Calu3 (cell line): ENCODE results near the gene PLB1. TPM values are rescaled to one million over a fixed set of nuclear protein-coding genes. Genes with fewer than 3 reads are reported as not detected.

ENCODE experiments used
- BruUV-seq: library from RNA; stranded (reverse); fragments of 400-500 nt; replicated peaks from 2 replicates; lab custom pipeline; 2021; lab: Mats Ljungman, UMichigan
- CTCF ChIA-PET: fragments of 300-600 bp; sonication (Branson Sonifier 250); formaldehyde crosslinking; loops from one replicate; lab custom pipeline; 2022; ENCODE audit warnings: antibody characterized with exemption; lab: Charles Lee
- DNase-seq: peaks from one replicate; pipeline ENCODE4 v3.0.0; 2022
- H3K27ac Mint-ChIP-seq: one replicate; pipeline ENCODE4 v1.8.0; 2022; ENCODE audit warnings: mixed read lengths; ENCODE audit not compliant: unreplicated experiment
- H3K27me3 Mint-ChIP-seq: one replicate; pipeline ENCODE4 v1.8.0; 2022; ENCODE audit warnings: mixed read lengths; ENCODE audit not compliant: unreplicated experiment
- H3K36me3 Mint-ChIP-seq: one replicate; pipeline ENCODE4 v1.8.0; 2022; ENCODE audit warnings: mild to moderate bottlenecking, moderate library complexity, mixed read lengths; ENCODE audit not compliant: insufficient read depth, unreplicated experiment
- H3K4me1 Mint-ChIP-seq: one replicate; pipeline ENCODE4 v1.8.0; 2022; ENCODE audit warnings: mild to moderate bottlenecking, low read depth, mixed read lengths; ENCODE audit not compliant: unreplicated experiment
- H3K4me3 Mint-ChIP-seq: one replicate; pipeline ENCODE4 v1.8.0; 2022; ENCODE audit warnings: mild to moderate bottlenecking, low read depth, moderate library complexity, mixed read lengths; ENCODE audit not compliant: unreplicated experiment
- H3K9me3 Mint-ChIP-seq: one replicate; pipeline ENCODE4 v1.8.0; 2022; ENCODE audit warnings: low read depth, mixed read lengths; ENCODE audit not compliant: unreplicated experiment
- CTCF ChIP-seq: fragments of 200-600 bp; IDR thresholded peaks from one replicate; pipeline ENCODE4 v1.8.0; 2022; ENCODE audit warnings: antibody characterized with exemption; ENCODE audit not compliant: unreplicated experiment
- intact Hi-C: fragments of 100-400 bp; cut with micrococcal nuclease; formaldehyde crosslinking; loops from one replicate; pipeline ENCODE4 v1.10.0; 2022; ENCODE audit not compliant: unreplicated experiment
- total RNA-seq: library from RNA; stranded (reverse); gene quantifications from 2 replicates; pipeline ENCODE4 v1.2.3, GENCODE V29; 2022

PLB1 gene
- total RNA-seq, 1 experiment from 2014 or later = 1.6 TPM

DNA sequence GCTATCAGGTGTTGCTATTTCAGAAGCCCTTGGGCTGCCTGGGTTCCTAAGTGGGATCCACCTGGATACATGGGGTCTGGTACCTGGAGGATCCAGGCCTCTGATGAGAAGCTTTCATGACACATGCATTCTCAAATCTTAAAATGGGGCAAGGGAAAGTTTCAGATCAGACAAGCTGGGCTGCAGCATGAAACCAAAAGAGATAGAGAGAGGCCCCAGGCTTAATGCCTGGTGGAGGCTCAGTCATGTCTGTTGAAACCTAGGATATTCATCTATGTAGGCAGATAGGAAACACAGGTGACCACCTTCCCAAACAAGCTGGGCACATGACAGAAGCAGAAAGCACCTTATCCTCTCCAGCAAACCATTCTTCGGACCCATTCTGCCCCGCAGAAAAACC, 18.8 kb upstream of the PLB1 start:
- CTCF ChIA-PET = no interaction called here
- BruUV-seq = no TSS peak
- H3K27ac Mint-ChIP-seq = no peak overlapping the region

DNA sequence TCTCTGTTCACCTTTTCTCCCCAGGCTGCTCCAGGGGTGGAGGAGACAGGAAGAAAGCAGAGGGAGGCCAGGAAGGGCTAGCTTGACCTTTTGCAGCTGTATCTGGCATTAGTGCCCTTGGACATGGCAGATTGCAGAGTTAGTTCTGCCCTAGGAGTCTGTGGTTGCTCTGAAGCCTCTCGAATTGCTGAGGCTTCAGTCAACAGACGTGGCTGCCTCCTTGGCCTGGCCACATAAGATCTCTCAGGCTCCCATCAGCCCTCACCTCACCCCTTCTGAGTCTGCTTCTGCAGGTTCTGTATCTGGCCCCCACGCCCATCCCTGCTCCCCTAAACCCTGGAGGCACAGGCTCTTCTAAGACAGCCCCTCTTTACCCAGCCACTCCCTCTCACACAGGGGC, 18.2 kb upstream of the PLB1 start:
- CTCF ChIA-PET = no interaction called here
- Mint-ChIP-seq H3K36me3 (no peaks in the 10 kb centered on the region), H3K4me3 (no peak overlapping the region), H3K9me3 (peaks cover 3% of the 10 kb centered on the region), H3K27me3 (no peaks in the 10 kb centered on the region), H3K27ac (no peak overlapping the region), H3K4me1 (no peaks in the 10 kb centered on the region)
- intact Hi-C loops = no loop called here
- no peak for DNase-seq
- TF ChIP-seq CTCF = no peak
- BruUV-seq = no TSS peak

More for the DNA sequence above, 18.8 kb upstream of the PLB1 start:
- H3K9me3 Mint-ChIP-seq = peaks cover 3% of the 10 kb centered on the region
- TF ChIP-seq CTCF = no peak
- H3K4me3 Mint-ChIP-seq = no peak overlapping the region
- no peak for DNase-seq
- intact Hi-C loops = no loop called here
- H3K4me1 Mint-ChIP-seq = no peaks in the 10 kb centered on the region
- no peaks in the 10 kb centered on the region for H3K27me3 Mint-ChIP-seq
- H3K36me3 Mint-ChIP-seq = no peaks in the 10 kb centered on the region

DNA sequence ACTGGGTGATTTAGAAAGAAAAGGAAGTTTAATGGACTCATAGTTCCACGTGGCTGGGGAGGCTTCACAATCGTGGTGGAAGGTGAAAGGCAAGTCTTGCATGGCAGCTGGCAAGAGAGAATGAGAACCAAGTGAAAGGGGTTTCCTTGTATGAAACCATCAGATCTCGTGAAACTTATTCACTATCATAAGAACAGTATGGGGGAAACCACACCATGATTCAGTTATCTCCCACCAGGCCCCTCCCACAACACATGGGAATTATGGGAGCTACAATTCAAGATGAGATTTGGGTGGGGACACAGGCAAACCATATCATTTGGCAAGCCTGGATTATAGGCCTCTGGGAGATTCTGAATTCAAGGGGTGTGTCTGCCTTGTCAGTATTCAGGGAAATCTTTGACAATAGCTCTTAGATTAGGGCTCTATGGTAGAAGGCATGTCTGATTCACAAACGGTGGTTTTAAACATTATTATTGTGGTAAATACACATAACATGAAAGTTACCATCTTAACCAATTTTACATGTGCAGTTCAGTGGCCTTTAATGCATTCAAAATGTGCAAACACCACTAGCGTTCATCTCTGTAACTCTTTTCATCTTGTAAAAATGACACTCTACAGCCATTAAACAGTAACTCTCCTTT, 15.3 kb upstream of the PLB1 start:
- Mint-ChIP-seq H3K27ac (no peak overlapping the region), H3K27me3 (peaks cover 2% of the 10 kb centered on the region), H3K4me3 (no peak overlapping the region), H3K9me3 (peaks cover 3% of the 10 kb centered on the region), H3K36me3 (no peaks in the 10 kb centered on the region), H3K4me1 (no peaks in the 10 kb centered on the region)
- intact Hi-C loops = no loop called here
- TF ChIP-seq CTCF = no peak
- CTCF ChIA-PET = no interaction called here
- no peak for DNase-seq
- no TSS peak for BruUV-seq

- BruUV-seq = no TSS peak
- no peaks in the 10 kb centered on the region for H3K4me1 Mint-ChIP-seq
- CTCF ChIA-PET = no interaction called here
- H3K36me3 Mint-ChIP-seq = no peaks in the 10 kb centered on the region
- H3K4me3 Mint-ChIP-seq = no peak overlapping the region
- TF ChIP-seq CTCF = no peak
- peaks cover 3% of the 10 kb centered on the region for H3K9me3 Mint-ChIP-seq
- H3K27ac Mint-ChIP-seq = no peak overlapping the region
- intact Hi-C loops = no loop called here
- DNase-seq = no peak
- peaks cover 15% of the 10 kb centered on the region for H3K27me3 Mint-ChIP-seq
These were observed 14.0 kb upstream of the PLB1 start for GRCh38 chr2:28481905-28482304.
